Uterus (tissue), 4 donors: ENCODE measurements around the gene CALM3. TPM values are rescaled to one million over a fixed set of nuclear protein-coding genes. Genes with fewer than 3 reads are reported as not detected.
"Not testable (repeated sequence)": the region's sequence is repeated elsewhere in the genome, so short reads cannot be mapped to it uniquely, and the experiment has no call there.

ENCODE experiments used
- DNase-seq, 2 donors: peaks; one replicate each; pipeline ENCODE4 v3.0.0-alpha.2; 2019 to 2020
- H3K27ac ChIP-seq, 2 donors: fragments of 200-600 bp; sonication (generic); 1 replicate in 1 of 2; 2 replicates in 1 of 2; pipeline ENCODE4 v1.5.1; 2016 to 2018
- H3K27me3 ChIP-seq, 2 donors: fragments of 200-600 bp; sonication (generic); one replicate each; pipeline ENCODE4 v1.5.1; 2018 to 2019; ENCODE audit warnings: control low read depth in 1 of 2
- H3K36me3 ChIP-seq, 2 donors: fragments of 200-600 bp; sonication (generic); one replicate each; pipeline ENCODE4 v1.5.1; 2019; ENCODE audit warnings: control low read depth in 1 of 2
- H3K4me1 ChIP-seq, 2 donors: fragments of 200-600 bp; sonication (generic); one replicate each; pipeline ENCODE4 v1.5.1; 2018 to 2019; ENCODE audit warnings: control low read depth in 1 of 2
- H3K4me3 ChIP-seq, 2 donors: fragments of 200-600 bp; sonication (generic); 1 replicate in 1 of 2; 2 replicates in 1 of 2; pipeline ENCODE4 v1.5.1; 2018 to 2019; ENCODE audit warnings: mild to moderate bottlenecking in 1 of 2
- H3K9me3 ChIP-seq, 2 donors: fragments of 200-600 bp; sonication (generic); one replicate each; pipeline ENCODE4 v1.5.1; 2019; ENCODE audit warnings: control low read depth in 1 of 2
- POLR2A ChIP-seq, 2 donors: fragments of 450-650 bp; IDR thresholded peaks; one replicate each; pipeline ENCODE4 v1.6.1; 2016; ENCODE audit warnings: antibody characterized with exemption in 2 of 2, mild to moderate bottlenecking in 1 of 2, moderate library complexity in 1 of 2
- intact Hi-C: fragments of 100-400 bp; cut with DNase I; formaldehyde crosslinking; loops from one replicate; pipeline ENCODE4 v1.15.1; 2023; ENCODE audit warnings: low total_unique reads
- total RNA-seq, 4 donors: library from RNA; depleted of rRNA in 3 of 4; stranded (reverse); fragments of >200 nt in 3 of 4; gene quantifications; one replicate each; pipeline versions ENCODE4 v1.1.0 to v1.2.4, GENCODE V29; 2014 to 2023
- TF ChIP-seq, protein P1 (sequence below), 4 experiments: fragments of 200-600 bp in 2 of 4; fragments of 450-650 bp in 2 of 4; sonication (generic) in 2 of 4; IDR thresholded peaks; one replicate each; pipeline ENCODE4 v1.5.1; 2016 to 2019; ENCODE audit warnings: antibody characterized with exemption in 4 of 4, mild to moderate bottlenecking in 2 of 4, moderate library complexity in 1 of 4
- donor health status: DM: yes; HTN: yes; CAD: no.

CALM3 gene
- 100 to 1,000 TPM in 3 of 4 donors, 10 to 100 TPM in 1; 83.8 to 225 (median 157) TPM for total RNA-seq

DNA sequence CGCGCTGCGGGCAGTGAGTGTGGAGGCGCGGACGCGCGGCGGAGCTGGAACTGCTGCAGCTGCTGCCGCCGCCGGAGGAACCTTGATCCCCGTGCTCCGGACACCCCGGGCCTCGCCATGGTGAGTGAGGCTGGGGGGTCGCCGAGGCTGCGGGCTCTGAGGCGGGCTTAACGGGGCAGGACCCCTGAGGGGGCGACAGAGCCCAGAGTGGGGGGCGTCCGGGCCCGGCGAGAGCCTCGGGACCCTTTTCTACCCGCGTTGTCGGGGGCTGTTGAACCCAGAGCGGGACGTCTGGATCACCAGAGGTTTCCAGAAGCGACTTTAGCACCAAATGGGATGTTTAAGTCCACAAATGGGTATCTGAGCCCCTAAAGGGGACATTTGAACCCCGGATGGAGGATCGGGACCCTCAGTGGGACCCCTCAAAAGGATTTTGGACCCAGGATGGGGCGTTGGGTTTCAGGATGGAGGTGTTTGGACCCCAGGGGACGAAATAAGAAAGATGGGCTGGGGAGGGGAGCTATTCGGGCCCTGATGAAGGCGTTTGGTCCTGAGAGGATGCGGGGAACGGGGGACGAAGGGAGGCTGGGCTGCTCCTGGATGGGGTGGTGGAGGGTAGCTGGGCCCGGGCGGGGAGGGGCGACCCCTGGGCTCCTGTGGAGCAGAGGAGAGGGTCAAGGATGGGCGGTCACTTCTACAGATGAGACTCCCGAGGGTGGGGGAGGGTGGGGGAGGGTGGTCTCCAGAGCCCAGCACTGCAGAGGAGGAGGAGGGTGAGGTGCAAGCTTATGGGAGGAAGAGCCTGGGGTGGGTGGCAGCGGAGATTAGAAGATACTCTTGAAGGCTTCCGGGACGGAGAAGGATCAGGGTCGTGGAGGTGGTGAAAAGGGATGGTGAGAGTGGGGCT, at the start of gene CALM3:
Gene CALM3, plus strand, starts transcription at position 13 of the 907 bp plus-strand sequence. Its CDS starts 105 bp downstream, at position 118.
- TF ChIP-seq, protein P1, sequence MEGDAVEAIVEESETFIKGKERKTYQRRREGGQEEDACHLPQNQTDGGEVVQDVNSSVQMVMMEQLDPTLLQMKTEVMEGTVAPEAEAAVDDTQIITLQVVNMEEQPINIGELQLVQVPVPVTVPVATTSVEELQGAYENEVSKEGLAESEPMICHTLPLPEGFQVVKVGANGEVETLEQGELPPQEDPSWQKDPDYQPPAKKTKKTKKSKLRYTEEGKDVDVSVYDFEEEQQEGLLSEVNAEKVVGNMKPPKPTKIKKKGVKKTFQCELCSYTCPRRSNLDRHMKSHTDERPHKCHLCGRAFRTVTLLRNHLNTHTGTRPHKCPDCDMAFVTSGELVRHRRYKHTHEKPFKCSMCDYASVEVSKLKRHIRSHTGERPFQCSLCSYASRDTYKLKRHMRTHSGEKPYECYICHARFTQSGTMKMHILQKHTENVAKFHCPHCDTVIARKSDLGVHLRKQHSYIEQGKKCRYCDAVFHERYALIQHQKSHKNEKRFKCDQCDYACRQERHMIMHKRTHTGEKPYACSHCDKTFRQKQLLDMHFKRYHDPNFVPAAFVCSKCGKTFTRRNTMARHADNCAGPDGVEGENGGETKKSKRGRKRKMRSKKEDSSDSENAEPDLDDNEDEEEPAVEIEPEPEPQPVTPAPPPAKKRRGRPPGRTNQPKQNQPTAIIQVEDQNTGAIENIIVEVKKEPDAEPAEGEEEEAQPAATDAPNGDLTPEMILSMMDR (IDR thresholded peaks at IDR 0.05), result no peak
- peak; percentile 81 to 91 for TF ChIP-seq POLR2A (IDR thresholded peaks at IDR 0.05)
- Histone ChIP-seq H3K36me3 (no peaks in the 10 kb centered on the region), H3K9me3 (no peaks in the 10 kb centered on the region), H3K27me3 (no peaks in the 10 kb centered on the region), H3K4me3 (peak within 1 kb of the TSS; percentile 84 to 100), H3K27ac (peak within 1 kb of the TSS; percentile 97), H3K4me1 (peaks cover 0 to 8% of the 10 kb centered on the region in 2 donors)
- intact Hi-C loops, result no loop called here
- no peak for DNase-seq

DNA sequence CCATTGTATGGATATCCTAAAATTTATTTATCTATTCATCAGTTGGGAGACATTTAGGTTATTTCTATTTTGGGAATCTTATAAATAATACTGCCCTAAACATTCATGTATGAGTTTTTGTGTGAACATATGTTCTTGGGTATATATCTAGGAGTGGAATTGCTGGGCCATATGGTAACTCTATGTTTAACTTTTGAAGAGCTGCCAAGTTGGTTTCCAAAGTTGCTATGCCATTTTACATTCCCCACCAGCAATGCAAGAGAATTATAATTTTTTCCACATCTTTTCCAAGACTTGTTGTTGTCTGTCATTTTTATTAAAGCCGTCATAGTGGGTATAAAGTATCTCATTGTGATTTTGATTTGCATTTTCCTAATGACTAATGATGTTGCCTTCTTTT, 48.2 kb upstream of the CALM3 start:
- intact Hi-C loops, result no loop called here
- no peaks in the 10 kb centered on the region for H3K36me3 ChIP-seq
- no peak overlapping the region for H3K27ac ChIP-seq
- no peak overlapping the region for H3K4me3 ChIP-seq
- TF ChIP-seq POLR2A (IDR thresholded peaks at IDR 0.05), result no peak
- TF ChIP-seq, protein P1 (IDR thresholded peaks at IDR 0.05), result no peak
- no peaks in the 10 kb centered on the region for H3K27me3 ChIP-seq
- H3K9me3 ChIP-seq, result peaks cover 0 to 10% of the 10 kb centered on the region in 2 donors
- no peaks in the 10 kb centered on the region for H3K4me1 ChIP-seq
- no peak for DNase-seq

DNA sequence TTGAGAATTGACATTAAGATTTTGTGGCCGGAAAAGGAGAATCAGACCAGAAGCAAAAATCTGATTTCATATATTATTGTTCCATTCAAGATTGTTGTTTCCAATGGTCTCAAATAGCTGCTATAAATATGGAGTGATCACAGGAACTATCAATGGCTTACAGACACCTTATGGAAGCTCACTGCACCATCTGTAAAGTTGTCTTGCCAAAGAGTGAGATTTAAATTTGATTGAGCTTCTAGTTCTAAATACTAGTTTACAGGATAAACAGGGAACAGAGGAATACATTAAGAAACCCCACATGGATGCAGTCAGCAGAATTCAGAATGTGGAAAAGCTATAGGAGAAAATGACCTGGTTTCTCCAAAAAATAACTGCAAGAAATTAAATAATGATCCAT, 47.0 kb upstream of the CALM3 start:
- Histone ChIP-seq H3K4me1 (no peaks in the 10 kb centered on the region), H3K9me3 (peaks cover 0 to 10% of the 10 kb centered on the region in 2 donors), H3K4me3 (no peak overlapping the region), H3K27me3 (no peaks in the 10 kb centered on the region), H3K36me3 (no peaks in the 10 kb centered on the region), H3K27ac (no peak overlapping the region)
- DNase-seq, result no peak
- TF ChIP-seq POLR2A (IDR thresholded peaks at IDR 0.05), result no peak
- TF ChIP-seq, protein P1 (IDR thresholded peaks at IDR 0.05), result no peak
- intact Hi-C loops, result no loop called here

DNA sequence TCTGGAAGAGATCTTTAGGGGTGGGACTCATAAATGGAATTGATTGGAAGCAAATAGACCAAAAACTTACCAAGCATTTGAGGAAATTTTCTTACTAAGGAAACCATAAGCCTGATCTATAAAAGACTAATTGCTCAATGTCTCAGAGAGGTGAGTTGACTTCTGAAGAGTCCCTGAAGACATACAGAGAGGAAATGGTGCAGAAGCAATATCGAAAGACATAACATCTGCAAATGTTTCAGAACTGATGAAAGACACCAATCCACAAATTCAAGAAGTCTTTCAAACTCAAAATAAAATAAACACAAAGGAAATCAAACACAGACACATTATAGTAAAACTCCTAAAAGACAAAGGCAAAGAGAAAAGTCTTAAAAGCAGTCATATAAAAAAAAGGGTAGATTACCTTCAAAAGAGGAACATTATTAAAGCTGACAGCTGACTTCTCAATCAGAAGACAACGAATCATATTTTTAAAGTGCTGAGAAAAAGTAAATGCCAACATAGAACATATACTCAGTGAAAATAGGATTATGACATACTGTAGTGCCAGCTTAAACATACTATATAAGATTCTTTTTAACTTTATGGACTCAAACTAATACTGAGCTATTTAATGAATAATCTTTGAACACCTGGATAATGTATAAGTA, 45.4 kb upstream of the CALM3 start:
- DNase-seq, result no peak
- Histone ChIP-seq H3K4me1 (no peaks in the 10 kb centered on the region), H3K27ac (no peak overlapping the region), H3K27me3 (no peaks in the 10 kb centered on the region), H3K36me3 (no peaks in the 10 kb centered on the region), H3K4me3 (no peak overlapping the region), H3K9me3 (peaks cover 0 to 10% of the 10 kb centered on the region in 2 donors)
- intact Hi-C loops, result no loop called here
- TF ChIP-seq POLR2A (IDR thresholded peaks at IDR 0.05), result no peak
- TF ChIP-seq, protein P1 (IDR thresholded peaks at IDR 0.05), result no peak

DNA sequence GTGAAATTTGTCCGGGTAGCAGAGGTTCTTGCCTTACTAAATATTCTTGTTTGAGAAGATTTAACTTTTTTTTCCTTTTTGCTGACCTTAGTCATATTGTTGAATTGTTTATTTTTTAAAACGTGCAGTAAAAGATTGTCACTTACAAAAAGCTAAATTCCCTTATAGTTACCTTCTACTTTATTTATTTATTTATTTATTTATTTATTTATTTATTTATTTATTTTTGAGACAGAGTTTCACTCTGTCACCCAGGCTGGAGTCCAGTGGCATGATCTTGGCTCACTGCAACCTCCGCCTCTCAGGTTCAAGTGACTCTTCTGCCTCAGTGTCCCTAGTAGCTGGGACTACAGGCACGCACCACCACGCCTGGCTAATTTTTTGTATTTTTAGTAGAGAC, 44.7 kb upstream of the CALM3 start:
- H3K4me1 ChIP-seq, H3K4me3 ChIP-seq, H3K27me3 ChIP-seq, H3K36me3 ChIP-seq, intact Hi-C loops, H3K27ac ChIP-seq, DNase-seq: not testable (repeated sequence)
- H3K9me3 ChIP-seq, result peaks cover 0 to 10% of the 10 kb centered on the region in 2 donors
